ENCODE measurements around the gene C14orf180.

C14orf180 gene

GRCh38 chr14:104592292-104592672 is 12.7 kb downstream of the C14orf180 start:
- no peak overlapping the region for H3K4me3 ChIP-seq (ENCODE audit: low read depth, low read length)
- no peak for TF ChIP-seq CTCF (IDR thresholded peaks at IDR 0.05; ENCODE audit: low read depth, low read length, missing control alignments)
- no peak for DNase-seq (ENCODE audit: low read depth)
- in situ Hi-C loops (cut with HindIII; ENCODE audit: low sequenced_read_pairs): loop anchor here (10.0 kb wide), 2 partner anchors 397 to 447 kb away; no protein-coding TSS in a partner anchor

DNA sequence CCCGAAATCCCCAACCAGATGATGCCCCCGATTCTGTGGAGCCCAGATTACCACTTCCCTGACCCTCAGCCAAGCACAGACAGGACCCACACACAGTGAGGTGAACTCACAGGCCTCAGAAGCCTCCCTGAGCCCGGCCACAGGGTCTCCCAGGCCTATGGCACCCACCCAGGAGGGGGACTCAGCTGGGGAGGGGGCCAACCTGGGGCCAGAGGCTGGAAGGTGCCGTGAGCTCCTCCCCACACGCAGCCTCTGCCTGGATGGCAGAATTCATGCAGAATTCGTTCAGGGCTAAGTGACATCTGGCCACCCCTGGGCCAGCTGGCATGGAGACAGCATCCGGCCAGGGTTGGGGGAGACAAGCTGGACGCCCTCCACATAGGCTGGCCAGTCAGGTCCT is 13.2 kb downstream of the C14orf180 start:
- no peak for TF ChIP-seq CTCF (IDR thresholded peaks at IDR 0.05; ENCODE audit: low read depth, low read length, missing control alignments)
- no peak for DNase-seq (ENCODE audit: low read depth)
- in situ Hi-C loops (cut with HindIII; ENCODE audit: low sequenced_read_pairs): loop anchor here (10.0 kb wide), 2 partner anchors 398 to 448 kb away; no protein-coding TSS in a partner anchor
- no peak overlapping the region for H3K4me3 ChIP-seq (ENCODE audit: low read depth, low read length)

GRCh38 chr14:104593241-104593701 is 13.7 kb downstream of the C14orf180 start:
- in situ Hi-C loops (cut with HindIII; ENCODE audit: low sequenced_read_pairs): loop anchor here (10.0 kb wide), 2 partner anchors 398 to 448 kb away; no protein-coding TSS in a partner anchor
- no peak for DNase-seq (ENCODE audit: low read depth)
- no peak for TF ChIP-seq CTCF (IDR thresholded peaks at IDR 0.05; ENCODE audit: low read depth, low read length, missing control alignments)
- no peak overlapping the region for H3K4me3 ChIP-seq (ENCODE audit: low read depth, low read length)

GRCh38 chr14:104593710-104594136 is 14.2 kb downstream of the C14orf180 start:
- DNase-seq (ENCODE audit: low read depth): no peak
- TF ChIP-seq CTCF (IDR thresholded peaks at IDR 0.05; ENCODE audit: low read depth, low read length, missing control alignments): no peak
- H3K4me3 ChIP-seq (ENCODE audit: low read depth, low read length): no peak overlapping the region
- in situ Hi-C loops (cut with HindIII; ENCODE audit: low sequenced_read_pairs): loop anchor here (10.0 kb wide), 2 partner anchors 399 to 449 kb away; no protein-coding TSS in a partner anchor

DNA sequence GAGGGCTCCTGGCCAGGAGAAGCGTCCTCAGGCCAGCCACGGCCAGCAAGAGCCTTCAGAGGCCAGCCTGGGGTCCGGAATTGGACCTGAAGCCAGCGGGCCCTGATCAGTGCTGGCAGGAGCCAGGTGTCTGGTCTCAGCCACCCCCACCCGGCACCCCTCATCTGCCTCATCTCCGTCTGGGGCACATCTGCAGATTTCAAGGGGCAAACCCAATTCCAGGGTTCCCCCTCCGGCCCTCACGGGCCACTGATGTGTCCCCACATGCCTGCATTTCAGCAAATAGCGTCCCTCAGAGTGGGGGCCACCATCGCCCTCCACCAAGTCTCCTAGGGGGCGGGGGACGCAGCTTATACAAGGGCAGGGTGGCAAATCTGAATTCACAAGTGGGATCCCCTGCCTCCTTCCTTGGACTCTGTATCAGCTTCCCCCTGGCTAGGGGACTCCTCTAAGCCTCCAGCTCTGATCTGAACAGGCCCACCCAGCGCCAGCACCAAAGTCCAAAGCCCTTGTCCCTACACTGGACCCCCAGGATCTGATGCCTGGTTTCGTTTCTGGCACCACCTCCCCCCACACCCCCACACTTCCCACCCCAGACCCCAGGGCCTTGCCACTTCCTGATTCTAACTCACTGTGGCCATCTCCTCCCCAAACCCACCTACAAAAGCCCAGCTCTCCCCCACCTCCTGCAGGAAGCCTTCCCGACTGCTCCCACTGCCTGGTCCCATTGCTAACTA is 14.9 kb downstream of the C14orf180 start:
- no peak for TF ChIP-seq CTCF (IDR thresholded peaks at IDR 0.05; ENCODE audit: low read depth, low read length, missing control alignments)
- DNase-seq (ENCODE audit: low read depth): no peak
- H3K4me3 ChIP-seq (ENCODE audit: low read depth, low read length): no peak overlapping the region
- in situ Hi-C loops (cut with HindIII; ENCODE audit: low sequenced_read_pairs): loop anchor here (10.0 kb wide), 2 partner anchors 400 to 450 kb away; no protein-coding TSS in a partner anchor

DNA sequence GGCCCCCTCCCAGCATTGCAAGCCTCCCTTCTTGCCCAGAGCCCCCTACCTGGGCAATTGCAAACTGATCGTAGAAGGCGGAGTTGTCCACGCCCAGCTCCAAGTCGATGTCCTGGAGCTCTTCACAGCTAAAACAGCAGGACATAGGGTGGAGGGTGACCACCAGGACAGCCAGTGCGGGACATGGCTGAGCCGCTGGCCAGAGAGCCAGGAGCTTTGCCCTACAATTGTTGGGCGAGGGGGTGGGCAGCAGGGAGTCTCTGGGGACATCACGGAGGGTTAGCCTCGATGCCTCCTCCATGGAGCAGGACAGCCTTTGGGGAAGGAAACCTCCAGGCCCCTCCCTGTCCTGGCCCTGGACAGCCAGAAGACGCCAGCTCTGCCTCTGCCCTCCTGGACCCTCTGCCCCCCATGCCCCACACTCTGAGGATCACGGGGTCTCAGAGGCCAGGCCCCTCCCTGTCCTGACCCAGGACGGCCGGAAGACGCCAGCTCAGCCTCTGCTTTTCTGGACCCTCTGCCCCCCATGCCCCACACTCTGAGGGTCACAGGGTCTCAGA is 15.6 kb downstream of the C14orf180 start:
- no peak for TF ChIP-seq CTCF (IDR thresholded peaks at IDR 0.05; ENCODE audit: low read depth, low read length, missing control alignments)
- H3K4me3 ChIP-seq (ENCODE audit: low read depth, low read length): no peak overlapping the region
- DNase-seq (ENCODE audit: low read depth): no peak
- in situ Hi-C loops (cut with HindIII; ENCODE audit: low sequenced_read_pairs): loop anchor here (10.0 kb wide), 2 partner anchors 400 to 450 kb away; no protein-coding TSS in a partner anchor

Data from astrocyte of the cerebellum (primary cell).